Stimulated activated naive CD8-positive, alpha-beta T cell treated with anti-CD3 and anti-CD28 coated beads, Interleukin-15, Interleukin-2, amounts not matched to agents 100 U/mL and 50 U/mL, for 24 hours (primary cell): ENCODE measurements around the gene ALMS1.
"Not testable (repeated sequence)": the region's sequence is repeated elsewhere in the genome, so short reads cannot be mapped to it uniquely, and the experiment has no call there.

Source experiments
- ATAC-seq: fragments of 150-1000 bp; cut with Tn5 transposase; one replicate; pipeline ENCODE4 v1.10.0; 2021
- DNase-seq: peaks from one replicate; pipeline ENCODE4 v3.0.0; 2021

ALMS1 gene

GRCh38 chr2:73404409-73404808 is 18.8 kb downstream of the ALMS1 start:
- no peak for DNase-seq
- no peak for ATAC-seq

- no peak for DNase-seq
These were observed 21.4 kb downstream of the ALMS1 start for GRCh38 chr2:73406996-73407395.

GRCh38 chr2:73408198-73408597 is 22.6 kb downstream of the ALMS1 start:
- ATAC-seq (no peak), DNase-seq (no peak)

More at GRCh38 chr2:73406996-73407395, 21.4 kb downstream of the ALMS1 start:
- ATAC-seq: no peak

GRCh38 chr2:73414696-73415095 is 29.1 kb downstream of the ALMS1 start:
- no peak for ATAC-seq
- no peak for DNase-seq

- ATAC-seq (no peak), DNase-seq (no peak)
These were observed 30.3 kb downstream of the ALMS1 start for GRCh38 chr2:73415906-73416305.

- no peak for DNase-seq
These were observed 32.7 kb downstream of the ALMS1 start for GRCh38 chr2:73418343-73418742.

GRCh38 chr2:73423913-73424312 is 38.3 kb downstream of the ALMS1 start:
- ATAC-seq (no peak), DNase-seq (no peak)

More at GRCh38 chr2:73418343-73418742, 32.7 kb downstream of the ALMS1 start:
- ATAC-seq: no peak

- ATAC-seq: no peak
- DNase-seq: no peak
These were observed 40.5 kb downstream of the ALMS1 start for GRCh38 chr2:73426176-73426575.

- ATAC-seq: no peak
- no peak for DNase-seq
These were observed 50.4 kb downstream of the ALMS1 start for GRCh38 chr2:73436019-73436418.

- no peak for ATAC-seq
- no peak for DNase-seq
These were observed 58.6 kb downstream of the ALMS1 start for GRCh38 chr2:73444202-73444601.

GRCh38 chr2:73448856-73449255 is 63.2 kb downstream of the ALMS1 start:
- DNase-seq: no peak
- ATAC-seq: no peak

- DNase-seq (no peak), ATAC-seq (no peak)
These were observed 63.8 kb downstream of the ALMS1 start for GRCh38 chr2:73449404-73449803.

GRCh38 chr2:73451263-73451972 is 65.8 kb downstream of the ALMS1 start:
- DNase-seq: no peak
- ATAC-seq: no peak

- ATAC-seq: no peak
- no peak for DNase-seq
These were observed 72.3 kb downstream of the ALMS1 start for GRCh38 chr2:73457982-73458381.

GRCh38 chr2:73462388-73462787 is 76.8 kb downstream of the ALMS1 start:
- DNase-seq, ATAC-seq: not testable (repeated sequence)

GRCh38 chr2:73468376-73468775 is 82.7 kb downstream of the ALMS1 start:
- ATAC-seq (no peak), DNase-seq (no peak)

GRCh38 chr2:73483874-73484273 is 98.2 kb downstream of the ALMS1 start:
- not testable (repeated sequence) for DNase-seq, ATAC-seq

GRCh38 chr2:73487112-73487657 is 101.5 kb downstream of the ALMS1 start:
- ATAC-seq (no peak), DNase-seq (no peak)

- no peak for DNase-seq
- ATAC-seq: no peak
These were observed 102.4 kb downstream of the ALMS1 start for GRCh38 chr2:73488079-73488478.

- DNase-seq (no peak), ATAC-seq (no peak)
These were observed 103.4 kb downstream of the ALMS1 start for GRCh38 chr2:73489053-73489452.

- peak; percentile 5 for DNase-seq
- ATAC-seq: peak; percentile 95
These were observed 108.4 kb downstream of the ALMS1 start for GRCh38 chr2:73494031-73494430.

GRCh38 chr2:73503992-73504570 is 118.4 kb downstream of the ALMS1 start:
- no peak for ATAC-seq

GRCh38 chr2:73504850-73505249 is 119.2 kb downstream of the ALMS1 start:
- DNase-seq, ATAC-seq: not testable (repeated sequence)

More at GRCh38 chr2:73503992-73504570, 118.4 kb downstream of the ALMS1 start:
- no peak for DNase-seq

GRCh38 chr2:73510470-73510869 is 124.8 kb downstream of the ALMS1 start:
- DNase-seq, ATAC-seq: not testable (repeated sequence)
